Activated CD4-positive, alpha-beta T cell treated with anti-CD3 and anti-CD28 coated beads for 36 hours (primary cell): ENCODE data around the gene MED27. TPM values are rescaled to one million over a fixed set of nuclear protein-coding genes. Genes with fewer than 3 reads are reported as not detected.

Source experiments
- ATAC-seq: fragments of 200-7000 bp; cut with Tn5 transposase; one replicate; pipeline ENCODE4 v1.10.0; 2021; ENCODE audit warnings: mild to moderate bottlenecking, moderate library complexity
- CTCF ChIA-PET: fragments of 350-600 bp; sonication (Branson Sonifier 250); formaldehyde crosslinking; loops from one replicate; lab custom pipeline; 2021; ENCODE audit warnings: antibody characterized with exemption; lab: Charles Lee
- POLR2A ChIA-PET: fragments of 350-600 bp; sonication (Branson Sonifier 250); formaldehyde crosslinking; loops from one replicate; lab custom pipeline; 2021; ENCODE audit warnings: antibody characterized with exemption, inconsistent platforms; lab: Charles Lee
- DNase-seq: peaks from one replicate; pipeline ENCODE4 v3.0.0-alpha.2; 2020
- H3K27ac Mint-ChIP-seq: one replicate; pipeline ENCODE4 v1.8.0; 2021; ENCODE audit warnings: mixed read lengths
- H3K27me3 Mint-ChIP-seq: one replicate; pipeline ENCODE4 v1.8.0; 2021; ENCODE audit warnings: mixed read lengths
- H3K36me3 Mint-ChIP-seq: one replicate; pipeline ENCODE4 v1.8.0; 2021; ENCODE audit warnings: low read depth, mixed read lengths
- H3K4me1 Mint-ChIP-seq: one replicate; pipeline ENCODE4 v1.8.0; 2021; ENCODE audit warnings: mixed read lengths
- H3K4me3 Mint-ChIP-seq: one replicate; pipeline ENCODE4 v1.8.0; 2021; ENCODE audit warnings: mild to moderate bottlenecking, moderate library complexity, mixed read lengths
- H3K9me3 Mint-ChIP-seq: one replicate; pipeline ENCODE4 v1.8.0; 2021; ENCODE audit warnings: low read depth, mixed read lengths
- intact Hi-C, 2 experiments: fragments of 100-400 bp; cut with DNase I in 1 of 2; cut with micrococcal nuclease in 1 of 2; formaldehyde crosslinking; loops; one replicate each; pipeline versions ENCODE4 v1.14.2 to v1.15.1; 2022 to 2024; cut with DNase I, micrococcal nuclease
- total RNA-seq, 2 experiments: library from RNA; stranded (reverse); gene quantifications; one replicate each; pipeline ENCODE4 v1.2.3, GENCODE V29; 2021

The MED27 gene
- total RNA-seq, 2 experiments from 2014 or later = 29.1 to 32.5 TPM

GRCh38 chr9:131885144-131885609 lies 194.5 kb downstream of the MED27 start:
- peaks cover 4% of the 10 kb centered on the region for H3K36me3 Mint-ChIP-seq
- ChIA-PET POLR2A (no interaction called here), CTCF (interaction anchor here (1.5 kb wide), 1 partner anchor 57 kb away, joined by 3 read pairs; no protein-coding TSS in a partner anchor)
- H3K27me3 Mint-ChIP-seq = no peaks in the 10 kb centered on the region
- ATAC-seq = no peak
- no peak overlapping the region for H3K27ac Mint-ChIP-seq
- peaks cover 5% of the 10 kb centered on the region for H3K4me1 Mint-ChIP-seq
- DNase-seq = no peak
- H3K9me3 Mint-ChIP-seq = no peaks in the 10 kb centered on the region
- intact Hi-C loops = no loop called here
- no peak overlapping the region for H3K4me3 Mint-ChIP-seq

- Mint-ChIP-seq H3K27me3 (no peaks in the 10 kb centered on the region), H3K27ac (no peak overlapping the region), H3K9me3 (no peaks in the 10 kb centered on the region), H3K4me1 (peaks cover 5% of the 10 kb centered on the region), H3K36me3 (peaks cover 4% of the 10 kb centered on the region), H3K4me3 (no peak overlapping the region)
- CTCF ChIA-PET = no interaction called here
- no peak for ATAC-seq
- intact Hi-C loops = no loop called here
- POLR2A ChIA-PET = no interaction called here
- no peak for DNase-seq
Observed at GRCh38 chr9:131884222-131884621, 195.4 kb downstream of the MED27 start.

- intact Hi-C loops = no loop called here
- ChIA-PET CTCF (no interaction called here), POLR2A (no interaction called here)
- Mint-ChIP-seq H3K36me3 (peaks cover 4% of the 10 kb centered on the region), H3K27me3 (no peaks in the 10 kb centered on the region), H3K27ac (no peak overlapping the region), H3K4me3 (no peak overlapping the region), H3K9me3 (no peaks in the 10 kb centered on the region), H3K4me1 (peaks cover 14% of the 10 kb centered on the region)
- ATAC-seq (no peak), DNase-seq (no peak)
Observed at GRCh38 chr9:131880833-131881583, 198.7 kb downstream of the MED27 start.

DNA sequence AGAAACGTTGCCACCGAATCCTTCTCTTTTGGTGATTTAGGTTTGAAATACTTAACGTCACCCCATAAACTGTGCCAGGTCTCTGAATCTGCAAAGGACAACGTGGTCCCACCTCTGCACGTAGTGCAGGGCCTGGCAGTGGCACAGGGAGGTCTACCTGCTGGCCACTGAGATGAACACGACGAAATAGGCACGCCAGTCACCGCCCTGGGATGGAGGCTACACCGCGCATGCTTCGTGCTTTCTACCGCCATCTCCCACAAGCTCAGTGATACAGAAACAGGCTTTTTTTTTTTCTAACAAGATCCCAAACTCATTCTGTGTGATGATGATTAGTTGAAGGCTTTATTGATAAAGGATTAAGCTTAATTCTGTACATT lies 199.8 kb downstream of the MED27 start:
- H3K27me3 Mint-ChIP-seq = no peaks in the 10 kb centered on the region
- POLR2A ChIA-PET = no interaction called here
- intact Hi-C loops = no loop called here
- no peak for DNase-seq
- H3K4me3 Mint-ChIP-seq = no peak overlapping the region
- no peak for ATAC-seq
- H3K36me3 Mint-ChIP-seq = peaks cover 4% of the 10 kb centered on the region
- no peak overlapping the region for H3K27ac Mint-ChIP-seq
- no peaks in the 10 kb centered on the region for H3K9me3 Mint-ChIP-seq
- CTCF ChIA-PET = no interaction called here
- peaks cover 17% of the 10 kb centered on the region for H3K4me1 Mint-ChIP-seq

- Mint-ChIP-seq H3K27me3 (no peaks in the 10 kb centered on the region), H3K27ac (no peak overlapping the region), H3K4me3 (no peak overlapping the region), H3K36me3 (peaks cover 2% of the 10 kb centered on the region), H3K4me1 (peaks cover 17% of the 10 kb centered on the region), H3K9me3 (no peaks in the 10 kb centered on the region)
- ATAC-seq = no peak
- ChIA-PET POLR2A (no interaction called here), CTCF (no interaction called here)
- intact Hi-C loops = no loop called here
- no peak for DNase-seq
Observed at GRCh38 chr9:131879181-131879910, 200.3 kb downstream of the MED27 start.

- Mint-ChIP-seq H3K9me3 (no peaks in the 10 kb centered on the region), H3K4me1 (peaks cover 17% of the 10 kb centered on the region), H3K27ac (no peak overlapping the region), H3K27me3 (no peaks in the 10 kb centered on the region), H3K4me3 (no peak overlapping the region), H3K36me3 (no peaks in the 10 kb centered on the region)
- ChIA-PET POLR2A (no interaction called here), CTCF (interaction anchor here (0.6 kb wide), 1 partner anchor 210 kb away, joined by 3 read pairs; no protein-coding TSS in a partner anchor)
- intact Hi-C loops = no loop called here
- DNase-seq = no peak
- no peak for ATAC-seq
Observed at GRCh38 chr9:131876486-131876885, 203.2 kb downstream of the MED27 start.

GRCh38 chr9:131875828-131876485 lies 203.7 kb downstream of the MED27 start:
- Mint-ChIP-seq H3K4me3 (no peak overlapping the region), H3K27me3 (no peaks in the 10 kb centered on the region), H3K36me3 (peaks cover 2% of the 10 kb centered on the region), H3K9me3 (no peaks in the 10 kb centered on the region), H3K4me1 (peaks cover 14% of the 10 kb centered on the region), H3K27ac (no peak overlapping the region)
- ATAC-seq (peak; percentile 58), DNase-seq (peak; percentile 39)
- CTCF ChIA-PET = no interaction called here
- POLR2A ChIA-PET = no interaction called here
- intact Hi-C loops = no loop called here

DNA sequence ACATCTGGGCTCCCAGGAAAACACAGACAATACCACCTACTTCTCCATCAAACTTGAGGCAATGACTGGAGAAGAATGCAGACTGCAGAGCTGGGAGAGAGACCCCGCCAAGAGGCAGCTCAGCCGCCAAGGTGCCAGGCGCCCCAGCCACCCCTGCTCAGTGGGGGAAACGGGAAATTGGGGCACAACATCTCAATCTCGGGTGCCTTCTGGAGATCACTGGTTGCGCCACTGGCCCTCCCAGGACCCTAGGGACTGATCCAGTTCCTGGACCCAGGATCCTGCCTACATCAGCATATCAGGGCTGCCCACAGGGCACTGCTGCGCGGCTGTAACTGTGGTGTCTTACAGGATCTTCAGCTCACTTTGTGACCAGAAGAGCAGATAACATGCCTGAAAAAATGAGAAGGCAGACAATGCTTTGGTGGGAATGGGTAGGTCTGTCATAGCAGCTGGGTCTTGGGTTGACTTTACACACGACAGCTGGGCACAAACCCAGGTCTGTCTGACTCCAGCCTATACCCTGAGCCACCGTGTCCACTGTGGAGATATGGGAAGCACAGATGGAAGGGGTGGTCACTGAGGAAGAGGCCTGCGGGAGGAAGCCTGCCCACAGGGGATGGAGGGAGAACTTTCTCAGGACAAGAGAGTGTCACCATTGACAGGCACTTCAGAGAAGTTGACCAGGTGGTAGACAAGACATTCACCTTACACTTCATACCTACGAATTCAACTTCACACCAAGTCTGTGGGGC lies 204.6 kb downstream of the MED27 start:
- ATAC-seq = no peak
- intact Hi-C loops = no loop called here

GRCh38 chr9:131874447-131874846 lies 205.2 kb downstream of the MED27 start:
- ATAC-seq (no peak), DNase-seq (no peak)
- ChIA-PET POLR2A (no interaction called here), CTCF (no interaction called here)
- Mint-ChIP-seq H3K27ac (no peak overlapping the region), H3K9me3 (no peaks in the 10 kb centered on the region), H3K36me3 (peaks cover 2% of the 10 kb centered on the region), H3K27me3 (no peaks in the 10 kb centered on the region), H3K4me1 (peaks cover 11% of the 10 kb centered on the region), H3K4me3 (no peak overlapping the region)
- intact Hi-C loops = no loop called here

More for the DNA sequence above, 204.6 kb downstream of the MED27 start:
- Mint-ChIP-seq H3K27ac (no peak overlapping the region), H3K4me3 (no peak overlapping the region), H3K9me3 (no peaks in the 10 kb centered on the region), H3K27me3 (no peaks in the 10 kb centered on the region), H3K36me3 (peaks cover 2% of the 10 kb centered on the region), H3K4me1 (peaks cover 11% of the 10 kb centered on the region)
- no peak for DNase-seq
- POLR2A ChIA-PET = no interaction called here
- CTCF ChIA-PET = no interaction called here

GRCh38 chr9:131873891-131874440 lies 205.7 kb downstream of the MED27 start:
- Mint-ChIP-seq H3K4me1 (peaks cover 11% of the 10 kb centered on the region), H3K36me3 (peaks cover 2% of the 10 kb centered on the region), H3K27me3 (no peaks in the 10 kb centered on the region), H3K9me3 (no peaks in the 10 kb centered on the region), H3K4me3 (no peak overlapping the region), H3K27ac (no peak overlapping the region)
- ChIA-PET POLR2A (no interaction called here), CTCF (no interaction called here)
- intact Hi-C loops = no loop called here
- ATAC-seq (no peak), DNase-seq (no peak)

GRCh38 chr9:131873335-131873734 lies 206.3 kb downstream of the MED27 start:
- Mint-ChIP-seq H3K4me1 (peaks cover 11% of the 10 kb centered on the region), H3K36me3 (peaks cover 2% of the 10 kb centered on the region), H3K27ac (no peak overlapping the region), H3K4me3 (no peak overlapping the region), H3K27me3 (no peaks in the 10 kb centered on the region), H3K9me3 (no peaks in the 10 kb centered on the region)
- DNase-seq = no peak
- intact Hi-C loops = no loop called here
- CTCF ChIA-PET = interaction anchor here (0.7 kb wide), 1 partner anchor 1734 kb away, joined by 4 read pairs; no protein-coding TSS in a partner anchor
- POLR2A ChIA-PET = interaction anchor here (0.6 kb wide), 1 partner anchor 1603 kb away, joined by 4 read pairs; no protein-coding TSS in a partner anchor
- no peak for ATAC-seq
